KMS-11 (cell line): ENCODE results near the gene PSMG2.

Experiments used
- H2AFZ ChIP-seq: fragments of 200-600 bp; sonication (generic); 2 replicates; pipeline ENCODE4 v1.6.1; 2016; ENCODE audit warnings: antibody characterized with exemption, mixed run types, low read depth
- H3K27ac ChIP-seq: fragments of 200-600 bp; sonication (generic); 2 replicates; pipeline ENCODE4 v1.6.1; 2016; ENCODE audit warnings: mild to moderate bottlenecking, mixed run types
- H3K27me3 ChIP-seq: fragments of 200-600 bp; sonication (generic); 2 replicates; pipeline ENCODE4 v1.6.1; 2017; ENCODE audit warnings: mild to moderate bottlenecking, low read depth, mixed run types, moderate library complexity; ENCODE audit not compliant: insufficient read depth
- H3K36me3 ChIP-seq: fragments of 200-600 bp; sonication (generic); 2 replicates; pipeline ENCODE4 v1.6.1; 2017; ENCODE audit warnings: mild to moderate bottlenecking, mixed run types; ENCODE audit not compliant: insufficient read depth
- H3K4me1 ChIP-seq: fragments of 200-600 bp; sonication (generic); 2 replicates; pipeline ENCODE4 v1.6.1; 2016; ENCODE audit warnings: mild to moderate bottlenecking, low read depth, mixed run types; ENCODE audit not compliant: poor library complexity, severe bottlenecking
- H3K4me2 ChIP-seq: fragments of 200-600 bp; sonication (generic); 2 replicates; pipeline ENCODE4 v1.7.0; 2016; ENCODE audit warnings: mild to moderate bottlenecking, mixed run types
- H3K4me3 ChIP-seq: fragments of 200-600 bp; sonication (generic); IDR thresholded peaks from 2 replicates; pipeline ENCODE4 v1.6.1; 2017; ENCODE audit warnings: low read depth, low read length, mixed read lengths; ENCODE audit not compliant: insufficient read depth
- H3K79me2 ChIP-seq: fragments of 200-600 bp; sonication (generic); 2 replicates; pipeline ENCODE4 v1.6.1; 2016; ENCODE audit warnings: low read depth, mixed run types; ENCODE audit not compliant: insufficient read depth
- H3K9ac ChIP-seq: fragments of 200-600 bp; sonication (generic); 2 replicates; pipeline ENCODE4 v1.6.1; 2016; ENCODE audit warnings: mild to moderate bottlenecking, mixed run types
- H4K20me1 ChIP-seq: fragments of 200-600 bp; sonication (generic); 2 replicates; pipeline ENCODE4 v1.6.1; 2016; ENCODE audit warnings: mild to moderate bottlenecking, mixed run types; ENCODE audit not compliant: insufficient read depth
- TF ChIP-seq, protein P1 (sequence below): fragments of 200-600 bp; sonication (generic); conservative IDR thresholded peaks from 2 replicates; pipeline ENCODE4 v1.6.1; 2017; ENCODE audit warnings: low read depth, mild to moderate bottlenecking, antibody characterized with exemption, low read length, moderate library complexity, mixed read lengths

Gene PSMG2

DNA sequence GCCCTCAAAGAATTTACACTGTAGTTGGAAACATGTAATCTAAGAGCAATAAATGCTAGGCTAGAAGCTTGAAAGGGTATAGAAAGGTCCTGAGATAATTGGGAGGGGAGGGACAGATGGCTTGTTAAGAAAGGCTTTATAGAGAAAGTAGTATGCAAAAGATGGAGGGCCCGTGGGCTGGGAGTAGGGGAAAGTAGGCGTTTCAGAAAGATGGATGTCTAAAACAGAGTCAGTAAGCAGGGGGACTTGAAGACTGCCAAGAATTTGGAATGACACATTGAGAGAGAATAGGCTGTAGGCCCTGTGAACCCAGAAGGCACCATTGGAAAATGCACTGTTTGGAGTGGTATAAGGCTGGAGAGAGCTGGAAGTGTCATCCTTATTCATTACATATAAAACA is 822 bp downstream of the PSMG2 start:
- Histone ChIP-seq H4K20me1 (no peaks in the 10 kb centered on the region), H2AFZ (no peak overlapping the region), H3K4me2 (peak overlapping the region; percentile 54), H3K4me3 (no peak overlapping the region), H3K36me3 (peaks cover 10% of the 10 kb centered on the region; the same call in 1 of the 2 replicates), H3K9ac (peak overlapping the region; percentile 100), H3K4me1 (peaks cover 31% of the 10 kb centered on the region), H3K27me3 (no peaks in the 10 kb centered on the region), H3K79me2 (peaks cover 68% of the 10 kb centered on the region), H3K27ac (peak overlapping the region; percentile 97; the same call in 1 of the 2 replicates)
- TF ChIP-seq, protein P1, sequence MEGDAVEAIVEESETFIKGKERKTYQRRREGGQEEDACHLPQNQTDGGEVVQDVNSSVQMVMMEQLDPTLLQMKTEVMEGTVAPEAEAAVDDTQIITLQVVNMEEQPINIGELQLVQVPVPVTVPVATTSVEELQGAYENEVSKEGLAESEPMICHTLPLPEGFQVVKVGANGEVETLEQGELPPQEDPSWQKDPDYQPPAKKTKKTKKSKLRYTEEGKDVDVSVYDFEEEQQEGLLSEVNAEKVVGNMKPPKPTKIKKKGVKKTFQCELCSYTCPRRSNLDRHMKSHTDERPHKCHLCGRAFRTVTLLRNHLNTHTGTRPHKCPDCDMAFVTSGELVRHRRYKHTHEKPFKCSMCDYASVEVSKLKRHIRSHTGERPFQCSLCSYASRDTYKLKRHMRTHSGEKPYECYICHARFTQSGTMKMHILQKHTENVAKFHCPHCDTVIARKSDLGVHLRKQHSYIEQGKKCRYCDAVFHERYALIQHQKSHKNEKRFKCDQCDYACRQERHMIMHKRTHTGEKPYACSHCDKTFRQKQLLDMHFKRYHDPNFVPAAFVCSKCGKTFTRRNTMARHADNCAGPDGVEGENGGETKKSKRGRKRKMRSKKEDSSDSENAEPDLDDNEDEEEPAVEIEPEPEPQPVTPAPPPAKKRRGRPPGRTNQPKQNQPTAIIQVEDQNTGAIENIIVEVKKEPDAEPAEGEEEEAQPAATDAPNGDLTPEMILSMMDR, result no peak

DNA sequence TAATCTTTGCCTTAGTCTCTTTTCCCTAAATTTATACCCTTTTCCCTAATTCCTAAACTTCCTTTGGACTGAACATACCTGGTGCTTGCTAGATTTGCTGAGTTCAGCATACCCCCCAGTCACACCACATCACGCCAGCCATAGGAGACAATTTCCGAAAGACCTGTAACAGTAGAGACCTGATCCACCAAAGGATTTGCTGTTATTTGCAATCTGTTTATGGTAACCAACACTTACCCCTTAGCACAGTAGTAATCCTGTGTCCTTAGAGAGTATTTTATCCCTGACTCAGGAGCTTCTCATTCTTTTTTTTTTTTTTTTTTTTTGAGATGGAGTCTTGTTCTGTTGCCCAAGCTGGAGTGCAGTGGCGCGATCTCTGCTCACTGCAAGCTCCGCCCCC is 8.6 kb downstream of the PSMG2 start:
- TF ChIP-seq, protein P1, result no peak
- Histone ChIP-seq H3K4me3 (no peak overlapping the region), H3K36me3 (peaks cover 10% of the 10 kb centered on the region; the same call in 1 of the 2 replicates), H3K79me2 (peaks cover under 1% of the 10 kb centered on the region; the same call in 1 of the 2 replicates), H3K4me1 (no peaks in the 10 kb centered on the region), H3K27me3 (no peaks in the 10 kb centered on the region), H3K9ac (no peak overlapping the region), H3K27ac (no peak overlapping the region), H2AFZ (no peak overlapping the region), H4K20me1 (no peaks in the 10 kb centered on the region), H3K4me2 (no peak overlapping the region)

DNA sequence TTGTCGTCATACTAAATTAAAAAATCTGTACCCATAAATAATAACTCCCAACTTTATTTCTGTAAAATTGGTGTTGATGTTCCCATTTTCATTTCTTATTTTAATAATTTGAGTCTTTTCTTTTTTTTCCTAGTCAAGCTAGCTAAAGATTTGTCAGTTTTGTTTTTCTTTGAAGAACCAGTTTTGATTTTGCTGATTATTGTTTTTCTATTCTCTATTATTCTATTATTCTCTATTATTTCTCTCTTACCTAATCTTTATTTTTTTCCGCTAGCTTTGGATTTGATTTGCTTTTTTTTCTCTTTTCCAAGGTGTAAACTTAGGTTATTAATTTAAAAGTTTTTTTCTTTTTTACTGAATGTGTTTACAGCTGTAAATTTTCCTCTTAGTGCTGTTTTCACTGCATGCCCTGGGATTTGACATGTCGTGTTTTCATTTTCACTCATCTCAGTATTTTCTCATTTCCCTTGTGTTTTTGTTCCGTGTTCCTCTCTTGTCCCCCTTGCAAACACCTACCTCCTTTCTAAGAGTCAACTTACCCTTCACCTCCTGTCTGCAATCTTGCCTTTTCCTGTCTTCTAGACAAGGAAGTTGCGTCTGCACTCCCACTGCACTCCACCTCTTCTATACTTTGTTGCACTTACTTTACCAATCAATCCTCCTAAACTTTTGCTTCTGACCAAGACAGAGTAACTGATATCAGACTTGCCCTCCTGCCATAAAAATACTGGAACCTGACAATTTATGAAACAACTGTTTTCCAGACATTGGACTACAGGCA is 18.8 kb downstream of the PSMG2 start:
- Histone ChIP-seq H3K9ac (no peak overlapping the region), H4K20me1 (0 out of 2 replicates have a peak, but pooled peaks cover 4% of the 10 kb centered on the region), H3K4me3 (no peak overlapping the region), H3K27me3 (no peaks in the 10 kb centered on the region), H3K27ac (no peak overlapping the region), H2AFZ (no peak overlapping the region), H3K79me2 (no peaks in the 10 kb centered on the region), H3K4me1 (no peaks in the 10 kb centered on the region), H3K4me2 (no peak overlapping the region), H3K36me3 (no peaks in the 10 kb centered on the region)
- TF ChIP-seq, protein P1, result no peak

DNA sequence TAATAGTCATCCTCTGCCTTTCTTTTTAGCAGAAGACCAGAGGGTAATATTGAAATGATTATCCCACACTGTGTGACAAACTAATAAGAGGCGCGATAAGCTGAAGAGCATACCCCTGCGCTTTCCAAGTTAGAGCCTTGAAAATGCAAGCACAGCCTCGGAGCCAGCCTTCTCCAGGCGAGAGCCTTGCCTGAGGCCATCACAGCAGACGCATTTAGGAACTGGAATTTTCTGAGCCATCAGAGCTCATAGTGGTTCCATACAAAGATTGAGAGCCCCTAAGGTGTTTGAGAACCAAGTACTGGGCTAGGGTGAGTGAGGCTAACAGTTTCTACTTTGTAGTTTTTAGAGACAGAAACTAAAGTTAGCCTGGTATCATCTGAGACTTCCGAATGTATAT is 19.9 kb downstream of the PSMG2 start:
- H3K79me2 ChIP-seq, result no peaks in the 10 kb centered on the region
- no peaks in the 10 kb centered on the region for H3K4me1 ChIP-seq
- no peaks in the 10 kb centered on the region for H3K36me3 ChIP-seq
- H3K4me2 ChIP-seq, result no peak overlapping the region
- H4K20me1 ChIP-seq, result 0 out of 2 replicates have a peak, but pooled peaks cover 4% of the 10 kb centered on the region
- no peaks in the 10 kb centered on the region for H3K27me3 ChIP-seq
- TF ChIP-seq, protein P1, result no peak
- no peak overlapping the region for H3K27ac ChIP-seq
- no peak overlapping the region for H3K4me3 ChIP-seq
- H3K9ac ChIP-seq, result no peak overlapping the region
- no peak overlapping the region for H2AFZ ChIP-seq
